ENCODE data around the gene GAS5. TPM values are rescaled to one million over a fixed set of nuclear protein-coding genes. Genes with fewer than 3 reads are reported as not detected.
"Not testable (repeated sequence)": the region's sequence is repeated elsewhere in the genome, so short reads cannot be mapped to it uniquely, and the experiment has no call there.

Gene GAS5
- total RNA-seq, 4 donors from 2014 or later = 91.9 to 138 (median 98.4) TPM

GRCh38 chr1:173887627-173888026, 19.8 kb upstream of the GAS5 start:
- no peaks in the 10 kb centered on the region for H3K4me1 ChIP-seq
- in situ Hi-C loops (cut with MboI; ENCODE audit: low sequenced_read_pairs in 4 of 4) (no loop called here), intact Hi-C loops (cut with DNase I; ENCODE audit: low total_unique reads) (no loop called here)
- no peak for ATAC-seq
- no peaks in the 10 kb centered on the region for H3K27me3 ChIP-seq
- H3K27ac ChIP-seq = no peak overlapping the region
- no peak overlapping the region for H3K4me3 ChIP-seq
- peaks cover 0 to 23% of the 10 kb centered on the region in 2 donors for H3K36me3 ChIP-seq
- H3K9me3 ChIP-seq = no peaks in the 10 kb centered on the region
- DNase-seq = no peak
- TF ChIP-seq POLR2A (IDR thresholded peaks at IDR 0.05) = no peak
- no peak for TF ChIP-seq CTCF (IDR thresholded peaks at IDR 0.05 in 4 of 5, conservative IDR thresholded peaks at IDR 0.05 in 1 of 5)

- in situ Hi-C loops (cut with MboI; ENCODE audit: low sequenced_read_pairs in 4 of 4) (no loop called here), intact Hi-C loops (cut with DNase I; ENCODE audit: low total_unique reads) (no loop called here)
- no peak for ATAC-seq
- Histone ChIP-seq H3K27ac (no peak overlapping the region), H3K36me3 (peaks cover 0 to 23% of the 10 kb centered on the region in 2 donors), H3K4me1 (no peaks in the 10 kb centered on the region), H3K27me3 (no peaks in the 10 kb centered on the region), H3K4me3 (no peak overlapping the region), H3K9me3 (no peaks in the 10 kb centered on the region)
- no peak for DNase-seq
- no peak for TF ChIP-seq CTCF (IDR thresholded peaks at IDR 0.05 in 4 of 5, conservative IDR thresholded peaks at IDR 0.05 in 1 of 5)
- no peak for TF ChIP-seq POLR2A (IDR thresholded peaks at IDR 0.05)
Measured at GRCh38 chr1:173886746-173887611, 19.2 kb upstream of the GAS5 start.

- Histone ChIP-seq H3K27me3 (no peaks in the 10 kb centered on the region), H3K27ac (no peak overlapping the region), H3K9me3 (no peaks in the 10 kb centered on the region), H3K36me3 (peaks cover 0 to 26% of the 10 kb centered on the region in 2 donors), H3K4me1 (no peaks in the 10 kb centered on the region), H3K4me3 (no peak overlapping the region)
- intact Hi-C loops (cut with DNase I; ENCODE audit: low total_unique reads) (no loop called here), in situ Hi-C loops (cut with MboI; ENCODE audit: low sequenced_read_pairs in 4 of 4) (no loop called here)
- TF ChIP-seq CTCF (IDR thresholded peaks at IDR 0.05 in 4 of 5, conservative IDR thresholded peaks at IDR 0.05 in 1 of 5) (no peak), POLR2A (IDR thresholded peaks at IDR 0.05) (no peak)
- DNase-seq (no peak), ATAC-seq (no peak)
Measured at GRCh38 chr1:173884701-173885100, 16.9 kb upstream of the GAS5 start.

- DNase-seq; H3K9me3 ChIP-seq; in situ Hi-C loops (cut with MboI; ENCODE audit: low sequenced_read_pairs in 4 of 4); H3K4me3 ChIP-seq; H3K27me3 ChIP-seq; intact Hi-C loops (cut with DNase I; ENCODE audit: low total_unique reads); ATAC-seq; H3K4me1 ChIP-seq; H3K27ac ChIP-seq: not testable (repeated sequence)
- peaks cover 0 to 17% of the 10 kb centered on the region in 2 donors for H3K36me3 ChIP-seq
Measured at GRCh38 chr1:173881117-173881516, 13.3 kb upstream of the GAS5 start.

DNA sequence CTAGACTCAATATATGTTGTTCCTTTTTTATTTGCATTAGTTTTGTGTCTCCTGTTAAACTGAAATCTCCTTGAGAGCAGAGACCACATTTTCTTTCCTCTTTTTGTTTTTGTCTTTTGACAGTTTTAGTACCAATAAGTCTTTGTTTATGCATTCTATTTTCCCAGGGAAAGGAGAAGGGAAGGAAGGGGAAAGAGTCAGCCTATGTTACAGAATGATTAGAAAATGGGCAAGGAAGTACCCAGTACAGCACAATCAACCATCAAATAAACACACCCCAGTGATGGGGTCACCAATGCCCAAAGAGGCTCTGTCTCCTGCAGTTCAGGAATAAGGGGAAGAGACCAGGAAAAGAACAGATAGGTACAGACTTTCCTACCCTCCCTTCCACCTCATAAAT, 10.5 kb upstream of the GAS5 start:
- intact Hi-C loops (cut with DNase I; ENCODE audit: low total_unique reads) = no loop called here
- H3K36me3 ChIP-seq = peaks cover 0 to 26% of the 10 kb centered on the region in 2 donors
- in situ Hi-C loops (cut with MboI; ENCODE audit: low sequenced_read_pairs in 4 of 4) = no loop called here

More for the DNA sequence above, 10.5 kb upstream of the GAS5 start:
- ATAC-seq = no peak
- no peak for TF ChIP-seq CTCF (IDR thresholded peaks at IDR 0.05 in 4 of 5, conservative IDR thresholded peaks at IDR 0.05 in 1 of 5)
- TF ChIP-seq POLR2A (IDR thresholded peaks at IDR 0.05) = no peak
- H3K27ac ChIP-seq = no peak overlapping the region
- H3K4me3 ChIP-seq = no peak overlapping the region
- H3K4me1 ChIP-seq = no peaks in the 10 kb centered on the region
- no peak for DNase-seq
- no peaks in the 10 kb centered on the region for H3K9me3 ChIP-seq
- H3K27me3 ChIP-seq = no peaks in the 10 kb centered on the region

Measured in gastrocnemius medialis (tissue), 4 donors.